Measurements from ENCODE around the gene OR7A5. TPM values are rescaled to one million over a fixed set of nuclear protein-coding genes. Genes with fewer than 3 reads are reported as not detected.

The OR7A5 gene
- polyA plus RNA-seq, 2 donors, result not detected

GRCh38 chr19:14821937-14822336 lies 13.0 kb downstream of the OR7A5 start:
- Histone ChIP-seq H3K27ac (ENCODE audit: low read depth in 2 of 2, low read length in 1 of 2) (no peak overlapping the region), H3K4me3 (ENCODE audit: low read depth in 1 of 2, low read length in 2 of 2) (no peak overlapping the region), H3K4me1 (ENCODE audit: control insufficient read depth in 2 of 2, insufficient read depth in 2 of 2, low read length in 1 of 2) (no peaks in the 10 kb centered on the region), H3K9me3 (ENCODE audit: control insufficient read depth in 2 of 2, insufficient read depth in 1 of 2, low read depth in 1 of 2, low read length in 1 of 2) (no peaks in the 10 kb centered on the region), H3K27me3 (ENCODE audit: control insufficient read depth in 1 of 2, insufficient read depth in 2 of 2, low read length in 2 of 2) (no peaks in the 10 kb centered on the region), H3K36me3 (ENCODE audit: control insufficient read depth in 2 of 2, insufficient read depth in 2 of 2, low read length in 1 of 2) (no peaks in the 10 kb centered on the region)
- WGBS, 2 donors, result 54 to 61% methylated on average over 6 of the region's 6 CpGs

- no peak overlapping the region for H3K4me3 ChIP-seq (ENCODE audit: low read depth in 1 of 2, low read length in 2 of 2)
- WGBS, 2 donors, result 72 to 75% methylated on average over 8 of the region's 8 CpGs
- no peak overlapping the region for H3K27ac ChIP-seq (ENCODE audit: low read depth in 2 of 2, low read length in 1 of 2)
- H3K9me3 ChIP-seq (ENCODE audit: control insufficient read depth in 2 of 2, insufficient read depth in 1 of 2, low read depth in 1 of 2, low read length in 1 of 2), result peaks cover 0 to 2% of the 10 kb centered on the region in 2 donors
- no peaks in the 10 kb centered on the region for H3K36me3 ChIP-seq (ENCODE audit: control insufficient read depth in 2 of 2, insufficient read depth in 2 of 2, low read length in 1 of 2)
- no peaks in the 10 kb centered on the region for H3K27me3 ChIP-seq (ENCODE audit: control insufficient read depth in 1 of 2, insufficient read depth in 2 of 2, low read length in 2 of 2)
- no peaks in the 10 kb centered on the region for H3K4me1 ChIP-seq (ENCODE audit: control insufficient read depth in 2 of 2, insufficient read depth in 2 of 2, low read length in 1 of 2)
These were observed 16.4 kb downstream of the OR7A5 start for GRCh38 chr19:14818588-14818987.

DNA sequence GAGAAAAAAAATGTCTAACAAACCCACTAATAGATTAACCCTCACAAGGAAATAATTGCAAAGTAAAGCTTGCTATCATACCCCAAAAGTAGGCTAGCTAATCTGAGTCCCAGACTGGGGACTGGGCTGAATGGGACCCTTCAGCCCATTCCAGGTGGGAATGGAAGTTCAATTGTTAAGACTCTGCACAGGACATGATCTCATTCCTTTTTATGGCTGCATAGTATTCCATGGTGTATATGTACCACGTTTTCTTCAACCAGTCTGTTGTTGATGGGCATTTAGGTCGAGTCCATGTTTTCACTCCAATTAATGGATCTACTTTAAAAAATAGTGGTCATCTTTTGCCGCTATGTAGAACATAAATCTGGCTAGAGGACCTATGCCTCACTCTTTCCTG lies 17.9 kb downstream of the OR7A5 start:
- Histone ChIP-seq H3K36me3 (ENCODE audit: control insufficient read depth in 2 of 2, insufficient read depth in 2 of 2, low read length in 1 of 2) (no peaks in the 10 kb centered on the region), H3K9me3 (ENCODE audit: control insufficient read depth in 2 of 2, insufficient read depth in 1 of 2, low read depth in 1 of 2, low read length in 1 of 2) (peaks cover 0 to 2% of the 10 kb centered on the region in 2 donors), H3K4me3 (ENCODE audit: low read depth in 1 of 2, low read length in 2 of 2) (no peak overlapping the region), H3K27ac (ENCODE audit: low read depth in 2 of 2, low read length in 1 of 2) (no peak overlapping the region), H3K4me1 (ENCODE audit: control insufficient read depth in 2 of 2, insufficient read depth in 2 of 2, low read length in 1 of 2) (no peaks in the 10 kb centered on the region), H3K27me3 (ENCODE audit: control insufficient read depth in 1 of 2, insufficient read depth in 2 of 2, low read length in 2 of 2) (no peaks in the 10 kb centered on the region)
- 62 to 67% methylated on average over 3 of the region's 3 CpGs for WGBS, 2 donors

DNA sequence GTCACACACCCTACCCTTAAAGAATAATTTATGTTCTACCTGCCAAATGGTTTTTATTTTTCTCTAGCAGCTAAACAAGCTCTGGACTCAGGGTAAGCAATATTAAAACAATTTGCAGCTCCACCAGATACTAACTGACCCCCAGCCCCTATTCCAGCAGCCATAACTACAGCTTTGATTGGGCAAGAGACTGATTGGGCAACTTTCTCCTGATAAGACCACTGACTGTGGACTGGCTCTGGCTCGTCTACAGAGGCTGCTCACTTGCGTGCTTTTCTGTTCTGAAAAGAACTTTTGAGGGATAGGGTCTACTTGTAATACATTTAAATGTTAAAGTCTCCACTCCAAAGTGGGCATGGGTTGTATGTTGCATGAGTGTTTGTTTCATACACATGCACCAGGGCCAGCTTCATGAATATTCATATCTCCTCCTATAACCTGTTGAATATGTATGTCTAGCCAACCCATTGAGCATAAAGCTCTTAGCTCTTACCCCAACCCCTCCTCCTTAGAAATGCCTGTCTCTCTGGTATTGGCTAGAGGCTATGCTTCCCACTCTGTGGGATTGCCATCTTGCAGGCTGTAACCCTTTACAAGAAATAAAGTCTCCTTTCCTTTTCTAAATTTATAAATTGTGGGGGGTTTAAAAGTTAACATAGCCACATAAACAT lies 19.9 kb downstream of the OR7A5 start:
- no peak overlapping the region for H3K27ac ChIP-seq (ENCODE audit: low read depth in 2 of 2, low read length in 1 of 2)
- H3K36me3 ChIP-seq (ENCODE audit: control insufficient read depth in 2 of 2, insufficient read depth in 2 of 2, low read length in 1 of 2), result no peaks in the 10 kb centered on the region
- WGBS, 2 donors, result 65 to 76% methylated on average over 2 of the region's 2 CpGs
- H3K27me3 ChIP-seq (ENCODE audit: control insufficient read depth in 1 of 2, insufficient read depth in 2 of 2, low read length in 2 of 2), result no peaks in the 10 kb centered on the region
- no peak overlapping the region for H3K4me3 ChIP-seq (ENCODE audit: low read depth in 1 of 2, low read length in 2 of 2)
- peaks cover 0 to 2% of the 10 kb centered on the region in 2 donors for H3K9me3 ChIP-seq (ENCODE audit: control insufficient read depth in 2 of 2, insufficient read depth in 1 of 2, low read depth in 1 of 2, low read length in 1 of 2)
- no peaks in the 10 kb centered on the region for H3K4me1 ChIP-seq (ENCODE audit: control insufficient read depth in 2 of 2, insufficient read depth in 2 of 2, low read length in 1 of 2)

- H3K9me3 ChIP-seq (ENCODE audit: control insufficient read depth in 2 of 2, insufficient read depth in 1 of 2, low read depth in 1 of 2, low read length in 1 of 2), result no peaks in the 10 kb centered on the region
- H3K36me3 ChIP-seq (ENCODE audit: control insufficient read depth in 2 of 2, insufficient read depth in 2 of 2, low read length in 1 of 2), result no peaks in the 10 kb centered on the region
- H3K4me1 ChIP-seq (ENCODE audit: control insufficient read depth in 2 of 2, insufficient read depth in 2 of 2, low read length in 1 of 2), result no peaks in the 10 kb centered on the region
- no peaks in the 10 kb centered on the region for H3K27me3 ChIP-seq (ENCODE audit: control insufficient read depth in 1 of 2, insufficient read depth in 2 of 2, low read length in 2 of 2)
- 59 to 61% methylated on average over 9 of the region's 9 CpGs for WGBS, 2 donors
- H3K27ac ChIP-seq (ENCODE audit: low read depth in 2 of 2, low read length in 1 of 2), result no peak overlapping the region
- no peak overlapping the region for H3K4me3 ChIP-seq (ENCODE audit: low read depth in 1 of 2, low read length in 2 of 2)
These were observed 25.5 kb downstream of the OR7A5 start for GRCh38 chr19:14809272-14810057.

GRCh38 chr19:14804765-14805164 lies 30.2 kb downstream of the OR7A5 start:
- Histone ChIP-seq H3K9me3 (ENCODE audit: control insufficient read depth in 2 of 2, insufficient read depth in 1 of 2, low read depth in 1 of 2, low read length in 1 of 2) (no peaks in the 10 kb centered on the region), H3K4me3 (ENCODE audit: low read depth in 1 of 2, low read length in 2 of 2) (no peak overlapping the region), H3K36me3 (ENCODE audit: control insufficient read depth in 2 of 2, insufficient read depth in 2 of 2, low read length in 1 of 2) (no peaks in the 10 kb centered on the region), H3K4me1 (ENCODE audit: control insufficient read depth in 2 of 2, insufficient read depth in 2 of 2, low read length in 1 of 2) (no peaks in the 10 kb centered on the region), H3K27ac (ENCODE audit: low read depth in 2 of 2, low read length in 1 of 2) (no peak overlapping the region), H3K27me3 (ENCODE audit: control insufficient read depth in 1 of 2, insufficient read depth in 2 of 2, low read length in 2 of 2) (no peaks in the 10 kb centered on the region)
- 76 to 84% methylated on average over 3 of the region's 3 CpGs for WGBS, 2 donors

GRCh38 chr19:14798760-14799159 lies 36.2 kb downstream of the OR7A5 start:
- Histone ChIP-seq H3K36me3 (ENCODE audit: control insufficient read depth in 2 of 2, insufficient read depth in 2 of 2, low read length in 1 of 2) (no peaks in the 10 kb centered on the region), H3K9me3 (ENCODE audit: control insufficient read depth in 2 of 2, insufficient read depth in 1 of 2, low read depth in 1 of 2, low read length in 1 of 2) (no peaks in the 10 kb centered on the region), H3K27ac (ENCODE audit: low read depth in 2 of 2, low read length in 1 of 2) (no peak overlapping the region), H3K27me3 (ENCODE audit: control insufficient read depth in 1 of 2, insufficient read depth in 2 of 2, low read length in 2 of 2) (no peaks in the 10 kb centered on the region), H3K4me3 (ENCODE audit: low read depth in 1 of 2, low read length in 2 of 2) (no peak overlapping the region), H3K4me1 (ENCODE audit: control insufficient read depth in 2 of 2, insufficient read depth in 2 of 2, low read length in 1 of 2) (no peaks in the 10 kb centered on the region)
- 70 to 83% methylated on average over 5 of the region's 5 CpGs for WGBS, 2 donors

GRCh38 chr19:14796021-14796420 lies 39.0 kb downstream of the OR7A5 start:
- Histone ChIP-seq H3K9me3 (ENCODE audit: control insufficient read depth in 2 of 2, insufficient read depth in 1 of 2, low read depth in 1 of 2, low read length in 1 of 2) (no peaks in the 10 kb centered on the region), H3K36me3 (ENCODE audit: control insufficient read depth in 2 of 2, insufficient read depth in 2 of 2, low read length in 1 of 2) (no peaks in the 10 kb centered on the region), H3K27me3 (ENCODE audit: control insufficient read depth in 1 of 2, insufficient read depth in 2 of 2, low read length in 2 of 2) (no peaks in the 10 kb centered on the region), H3K27ac (ENCODE audit: low read depth in 2 of 2, low read length in 1 of 2) (no peak overlapping the region), H3K4me1 (ENCODE audit: control insufficient read depth in 2 of 2, insufficient read depth in 2 of 2, low read length in 1 of 2) (no peaks in the 10 kb centered on the region), H3K4me3 (ENCODE audit: low read depth in 1 of 2, low read length in 2 of 2) (no peak overlapping the region)
- 91 to 94% methylated on average over 11 of the region's 11 CpGs for WGBS, 2 donors

- Histone ChIP-seq H3K4me1 (ENCODE audit: control insufficient read depth in 2 of 2, insufficient read depth in 2 of 2, low read length in 1 of 2) (no peaks in the 10 kb centered on the region), H3K27me3 (ENCODE audit: control insufficient read depth in 1 of 2, insufficient read depth in 2 of 2, low read length in 2 of 2) (no peaks in the 10 kb centered on the region), H3K27ac (ENCODE audit: low read depth in 2 of 2, low read length in 1 of 2) (no peak overlapping the region), H3K4me3 (ENCODE audit: low read depth in 1 of 2, low read length in 2 of 2) (no peak overlapping the region), H3K36me3 (ENCODE audit: control insufficient read depth in 2 of 2, insufficient read depth in 2 of 2, low read length in 1 of 2) (no peaks in the 10 kb centered on the region), H3K9me3 (ENCODE audit: control insufficient read depth in 2 of 2, insufficient read depth in 1 of 2, low read depth in 1 of 2, low read length in 1 of 2) (no peaks in the 10 kb centered on the region)
- WGBS, 2 donors, result 77% methylated on average over 5 of the region's 5 CpGs
These were observed 39.8 kb downstream of the OR7A5 start for GRCh38 chr19:14795078-14795721.
